Measurements from ENCODE around the gene ZDHHC11B.
"Not testable (repeated sequence)": the region's sequence is repeated elsewhere in the genome, so short reads cannot be mapped to it uniquely, and the experiment has no call there.

- TF ChIP-seq, protein P1, sequence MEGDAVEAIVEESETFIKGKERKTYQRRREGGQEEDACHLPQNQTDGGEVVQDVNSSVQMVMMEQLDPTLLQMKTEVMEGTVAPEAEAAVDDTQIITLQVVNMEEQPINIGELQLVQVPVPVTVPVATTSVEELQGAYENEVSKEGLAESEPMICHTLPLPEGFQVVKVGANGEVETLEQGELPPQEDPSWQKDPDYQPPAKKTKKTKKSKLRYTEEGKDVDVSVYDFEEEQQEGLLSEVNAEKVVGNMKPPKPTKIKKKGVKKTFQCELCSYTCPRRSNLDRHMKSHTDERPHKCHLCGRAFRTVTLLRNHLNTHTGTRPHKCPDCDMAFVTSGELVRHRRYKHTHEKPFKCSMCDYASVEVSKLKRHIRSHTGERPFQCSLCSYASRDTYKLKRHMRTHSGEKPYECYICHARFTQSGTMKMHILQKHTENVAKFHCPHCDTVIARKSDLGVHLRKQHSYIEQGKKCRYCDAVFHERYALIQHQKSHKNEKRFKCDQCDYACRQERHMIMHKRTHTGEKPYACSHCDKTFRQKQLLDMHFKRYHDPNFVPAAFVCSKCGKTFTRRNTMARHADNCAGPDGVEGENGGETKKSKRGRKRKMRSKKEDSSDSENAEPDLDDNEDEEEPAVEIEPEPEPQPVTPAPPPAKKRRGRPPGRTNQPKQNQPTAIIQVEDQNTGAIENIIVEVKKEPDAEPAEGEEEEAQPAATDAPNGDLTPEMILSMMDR (IDR thresholded peaks at IDR 0.05), result not testable (repeated sequence)
- not testable (repeated sequence) for TF ChIP-seq POLR2A (IDR thresholded peaks at IDR 0.05)
These were observed 102.3 kb downstream of the ZDHHC11B start for GRCh38 chr5:682216-682615.

Data from right lobe of liver (tissue), 4 donors.